SK-N-MC (cell line): ENCODE data around the gene QPCT.

ENCODE experiments used
- EZH2 ChIP-seq: fragments of 200-600 bp; sonication (generic); IDR thresholded peaks from one replicate; pipeline ENCODE4 v1.6.1; 2017; ENCODE audit warnings: antibody characterized with exemption
- POLR2AphosphoS5 ChIP-seq: IDR thresholded peaks from 2 replicates; pipeline ENCODE4 v1.6.1; 2012; ENCODE audit warnings: mild to moderate bottlenecking, low read depth, low read length, borderline replicate concordance

DNA sequence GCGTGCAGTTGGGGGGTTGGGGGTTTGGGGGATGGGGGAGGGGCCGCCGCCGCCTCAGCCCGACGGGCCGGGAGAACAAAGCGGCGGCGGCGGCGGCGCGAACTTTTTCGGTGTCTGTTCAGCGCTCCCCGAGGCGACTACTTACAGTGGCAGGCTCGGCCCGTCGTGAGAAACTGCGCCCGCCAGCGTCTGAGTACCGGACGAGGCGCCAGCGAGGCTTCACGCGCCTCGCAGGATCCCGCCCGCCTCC lies 20.0 kb upstream of the QPCT start:
- TF ChIP-seq POLR2AphosphoS5 (peak; percentile 86), EZH2 (no peak)
